Natural killer cell (primary cell): ENCODE results near the gene POTEF. TPM values are rescaled to one million over a fixed set of nuclear protein-coding genes. Genes with fewer than 3 reads are reported as not detected.
A peak's percentile ranks its signal among the peaks of the same experiment; 100 is the strongest.
"Not testable (repeated sequence)": the region's sequence is repeated elsewhere in the genome, so short reads cannot be mapped to it uniquely, and the experiment has no call there.

ENCODE experiments used
- ATAC-seq, 3 donors: fragments of 150-1000 bp in 2 of 3; fragments of 200-7000 bp in 1 of 3; cut with Tn5 transposase; 1 replicate in 1 of 3; 2 replicates in 2 of 3; pipeline ENCODE4 v1.10.0; 2021; ENCODE audit warnings: mild to moderate bottlenecking in 2 of 3, moderate library complexity in 2 of 3
- DNase-seq, 2 donors: peaks; one replicate each; pipeline versions ENCODE4 v3.0.0 to v3.0.0-alpha.2; 2013 to 2021; ENCODE audit warnings: mixed read lengths in 1 of 2
- H3K27ac ChIP-seq: one replicate; pipeline ENCODE4 v1.5.1; 2013; ENCODE audit warnings: mild to moderate bottlenecking, low read length
- H3K27me3 ChIP-seq: one replicate; pipeline ENCODE4 v1.6.1; 2013; ENCODE audit warnings: low read length; ENCODE audit not compliant: control insufficient read depth, insufficient read depth
- H3K36me3 ChIP-seq: one replicate; pipeline ENCODE4 v1.6.1; 2013; ENCODE audit warnings: low read length; ENCODE audit not compliant: control insufficient read depth, insufficient read depth
- H3K4me1 ChIP-seq: one replicate; pipeline ENCODE4 v1.6.1; 2013; ENCODE audit warnings: low read length; ENCODE audit not compliant: control insufficient read depth, insufficient read depth
- H3K4me3 ChIP-seq: one replicate; pipeline ENCODE4 v1.5.1; 2013; ENCODE audit warnings: low read length
- H3K9me3 ChIP-seq: one replicate; pipeline ENCODE4 v1.6.1; 2013; ENCODE audit warnings: low read length; ENCODE audit not compliant: control insufficient read depth, insufficient read depth
- H3K27ac Mint-ChIP-seq, 2 donors: one replicate each; pipeline ENCODE4 v1.8.0; 2022; ENCODE audit warnings: mild to moderate bottlenecking in 2 of 2, mixed read lengths in 2 of 2, moderate library complexity in 1 of 2
- H3K27me3 Mint-ChIP-seq, 2 donors: one replicate each; pipeline ENCODE4 v1.8.0; 2022; ENCODE audit warnings: low read depth in 2 of 2, mixed read lengths in 2 of 2
- H3K36me3 Mint-ChIP-seq: one replicate; pipeline ENCODE4 v1.8.0; 2022; ENCODE audit warnings: mixed read lengths
- H3K4me1 Mint-ChIP-seq, 2 donors: one replicate each; pipeline ENCODE4 v1.8.0; 2022; ENCODE audit warnings: mixed read lengths in 2 of 2
- H3K4me3 Mint-ChIP-seq: one replicate; pipeline ENCODE4 v1.8.0; 2022; ENCODE audit warnings: mild to moderate bottlenecking, moderate library complexity, mixed read lengths
- H3K9me3 Mint-ChIP-seq, 2 donors: one replicate each; pipeline ENCODE4 v1.8.0; 2022; ENCODE audit warnings: mixed read lengths in 2 of 2
- CTCF ChIP-seq: fragments of 200-600 bp; IDR thresholded peaks from one replicate; pipeline ENCODE4 v1.8.0; 2022; ENCODE audit warnings: antibody characterized with exemption
- WGBS: methylation state at CpG from one replicate; pipeline ENCODE4 v1.1.7; 2013; ENCODE audit warnings: missing lambda C conversion rate; ENCODE audit not compliant: insufficient coverage; 5-methylcytosine and 5-hydroxymethylcytosine counted together
- intact Hi-C: fragments of 100-400 bp; cut with micrococcal nuclease; formaldehyde crosslinking; loops from one replicate; pipeline ENCODE4 v1.14.2; 2022
- total RNA-seq, 4 donors: library from RNA; stranded (reverse); fragments of 120-200 nt in 1 of 4; gene quantifications; one replicate each; pipeline versions ENCODE4 v1.2.3 to v1.2.4, GENCODE V29; 2013 to 2022

Gene POTEF
- total RNA-seq, 3 donors from 2014 or later (not counting 1 experiment from before 2014, with no cell fraction given), result not detected

- ATAC-seq (no peak), DNase-seq (no peak)
- H3K36me3 ChIP-seq, result peaks cover 14% of the 10 kb centered on the region
- peaks cover 21% of the 10 kb centered on the region for H3K4me1 ChIP-seq
- Mint-ChIP-seq H3K4me1 (peaks cover 10 to 14% of the 10 kb centered on the region in 2 donors), H3K27ac (peak overlapping the region in 1 of 2 donors; percentile 84), H3K9me3 (no peaks in the 10 kb centered on the region), H3K27me3 (no peaks in the 10 kb centered on the region), H3K4me3 (no peak overlapping the region), H3K36me3 (no peaks in the 10 kb centered on the region)
- no peak overlapping the region for H3K4me3 ChIP-seq
- no peaks in the 10 kb centered on the region for H3K27me3 ChIP-seq
- WGBS, result 97% methylated on average over 6 of the region's 6 CpGs
- no peak overlapping the region for H3K27ac ChIP-seq
- TF ChIP-seq CTCF, result no peak
- no peaks in the 10 kb centered on the region for H3K9me3 ChIP-seq
- intact Hi-C loops, result no loop called here
Observed at GRCh38 chr2:130160131-130160530, 31.1 kb upstream of the POTEF start.

GRCh38 chr2:130159376-130159775 lies 30.4 kb upstream of the POTEF start:
- intact Hi-C loops, DNase-seq, H3K27me3 ChIP-seq, H3K4me3 Mint-ChIP-seq, ATAC-seq, H3K9me3 Mint-ChIP-seq, H3K4me3 ChIP-seq, H3K9me3 ChIP-seq, H3K27ac ChIP-seq, H3K27me3 Mint-ChIP-seq, H3K36me3 Mint-ChIP-seq: not testable (repeated sequence)
- 97% methylated on average over 4 of the region's 4 CpGs for WGBS
- H3K4me1 Mint-ChIP-seq, result peaks cover 10 to 14% of the 10 kb centered on the region in 2 donors
- peaks cover 21% of the 10 kb centered on the region for H3K4me1 ChIP-seq
- H3K36me3 ChIP-seq, result peaks cover 18% of the 10 kb centered on the region
- peak overlapping the region in 1 of 2 donors; percentile 84 for H3K27ac Mint-ChIP-seq

GRCh38 chr2:130158631-130159030 lies 29.6 kb upstream of the POTEF start:
- intact Hi-C loops, result no loop called here
- peaks cover 10 to 14% of the 10 kb centered on the region in 2 donors for H3K4me1 Mint-ChIP-seq
- H3K9me3 ChIP-seq, result no peaks in the 10 kb centered on the region
- peak overlapping the region; percentile 69 to 78 for H3K27ac Mint-ChIP-seq
- H3K4me3 Mint-ChIP-seq, result no peak overlapping the region
- peaks cover 15% of the 10 kb centered on the region for H3K36me3 ChIP-seq
- no peak for DNase-seq
- no peak overlapping the region for H3K27ac ChIP-seq
- H3K36me3 Mint-ChIP-seq, result no peaks in the 10 kb centered on the region
- no peaks in the 10 kb centered on the region for H3K27me3 Mint-ChIP-seq
- no peak overlapping the region for H3K4me3 ChIP-seq
- H3K4me1 ChIP-seq, result peaks cover 21% of the 10 kb centered on the region
- WGBS, result 90% methylated on average over 8 of the region's 9 CpGs
- no peak for ATAC-seq
- TF ChIP-seq CTCF, result no peak
- no peaks in the 10 kb centered on the region for H3K27me3 ChIP-seq
- H3K9me3 Mint-ChIP-seq, result no peaks in the 10 kb centered on the region

- H3K36me3 Mint-ChIP-seq, intact Hi-C loops, H3K9me3 Mint-ChIP-seq, H3K27me3 Mint-ChIP-seq, H3K9me3 ChIP-seq, H3K27me3 ChIP-seq, H3K4me3 ChIP-seq: not testable (repeated sequence)
- Mint-ChIP-seq H3K4me3 (peak overlapping the region; percentile 40), H3K27ac (peak overlapping the region; percentile 69 to 78), H3K4me1 (peaks cover 10 to 14% of the 10 kb centered on the region in 2 donors)
- Histone ChIP-seq H3K36me3 (peaks cover 16% of the 10 kb centered on the region), H3K27ac (peak overlapping the region; percentile 60), H3K4me1 (peaks cover 21% of the 10 kb centered on the region)
- WGBS, result 50% methylated on average over 13 of the region's 13 CpGs
- DNase-seq (peak; percentile 38 to 41), ATAC-seq (peak; percentile 55 to 78 (median 77))
Observed at GRCh38 chr2:130157825-130158514, 28.9 kb upstream of the POTEF start.

GRCh38 chr2:130157354-130157753 lies 28.3 kb upstream of the POTEF start:
- H3K36me3 ChIP-seq, result peaks cover 17% of the 10 kb centered on the region
- peak; percentile 33 to 39 (median 35) for ATAC-seq
- H3K4me3 ChIP-seq, intact Hi-C loops, H3K36me3 Mint-ChIP-seq, H3K27me3 ChIP-seq, H3K27me3 Mint-ChIP-seq, H3K9me3 ChIP-seq, H3K9me3 Mint-ChIP-seq, H3K4me3 Mint-ChIP-seq, DNase-seq: not testable (repeated sequence)
- peaks cover 21% of the 10 kb centered on the region for H3K4me1 ChIP-seq
- Mint-ChIP-seq H3K27ac (peak overlapping the region; percentile 69 to 78), H3K4me1 (peaks cover 10 to 14% of the 10 kb centered on the region in 2 donors)
- peak overlapping the region; percentile 60 for H3K27ac ChIP-seq
- WGBS, result 45% methylated on average over 9 of the region's 12 CpGs
